ENCODE data around the gene ZNF81. TPM values are rescaled to one million over a fixed set of nuclear protein-coding genes. Genes with fewer than 3 reads are reported as not detected.
A peak's percentile ranks its signal among the peaks of the same experiment; 100 is the strongest.

The ZNF81 gene
- total RNA-seq, 1 donor from 2014 or later: 2.8 TPM

DNA sequence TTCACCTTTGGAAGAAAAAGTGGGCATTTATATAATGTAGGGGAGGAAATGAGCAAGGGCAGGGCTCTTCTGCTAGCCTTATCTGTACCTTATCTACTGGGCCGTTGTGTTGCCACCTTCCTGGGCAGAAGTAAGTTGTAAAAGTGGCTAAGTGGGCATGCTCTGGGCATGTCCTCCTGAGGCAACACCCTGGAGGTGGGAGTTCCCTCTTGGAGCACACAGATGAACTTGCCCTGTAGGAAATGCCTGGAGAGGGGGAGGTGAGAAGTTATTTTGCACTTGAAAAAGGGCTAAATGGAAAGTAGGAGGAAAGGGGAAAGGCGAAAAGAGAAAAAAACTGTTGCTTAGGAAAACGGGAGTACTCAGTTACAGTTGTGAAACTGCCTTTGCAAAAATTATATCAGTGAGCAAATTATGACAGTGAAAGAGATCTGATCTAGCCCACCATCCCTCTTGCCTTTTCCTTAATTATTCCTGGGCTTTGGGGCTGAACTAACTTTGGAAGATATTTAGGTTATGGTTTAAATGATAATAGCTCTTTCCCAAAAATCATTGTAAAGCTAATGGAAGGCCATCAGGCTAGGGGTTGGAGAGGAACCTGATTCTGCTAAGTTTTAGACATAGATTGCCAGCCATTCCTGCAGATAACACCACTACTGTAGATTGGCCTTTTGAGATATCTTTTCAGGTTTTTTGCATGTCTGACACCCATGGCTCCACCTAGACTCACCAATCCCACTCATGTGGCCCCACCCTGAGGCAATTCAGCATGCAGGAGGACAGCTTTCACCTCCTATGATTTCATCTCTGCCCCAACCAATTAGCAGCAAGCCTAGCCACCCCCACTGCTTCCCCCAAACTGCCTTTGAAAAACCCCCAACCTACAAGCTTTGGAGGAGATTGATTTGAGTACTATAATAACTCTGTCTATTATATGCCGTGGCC, 20.5 kb upstream of the ZNF81 start:
- DNase-seq (ENCODE audit: low spot score in 2 of 2): no peak
- Histone ChIP-seq H3K9me3 (no peaks in the 10 kb centered on the region), H3K4me3 (no peak overlapping the region), H3K36me3 (no peaks in the 10 kb centered on the region), H3K4me1 (no peaks in the 10 kb centered on the region), H3K27me3 (no peaks in the 10 kb centered on the region), H3K27ac (no peak overlapping the region)
- intact Hi-C loops (cut with DNase I): no loop called here
- TF ChIP-seq, protein P1, sequence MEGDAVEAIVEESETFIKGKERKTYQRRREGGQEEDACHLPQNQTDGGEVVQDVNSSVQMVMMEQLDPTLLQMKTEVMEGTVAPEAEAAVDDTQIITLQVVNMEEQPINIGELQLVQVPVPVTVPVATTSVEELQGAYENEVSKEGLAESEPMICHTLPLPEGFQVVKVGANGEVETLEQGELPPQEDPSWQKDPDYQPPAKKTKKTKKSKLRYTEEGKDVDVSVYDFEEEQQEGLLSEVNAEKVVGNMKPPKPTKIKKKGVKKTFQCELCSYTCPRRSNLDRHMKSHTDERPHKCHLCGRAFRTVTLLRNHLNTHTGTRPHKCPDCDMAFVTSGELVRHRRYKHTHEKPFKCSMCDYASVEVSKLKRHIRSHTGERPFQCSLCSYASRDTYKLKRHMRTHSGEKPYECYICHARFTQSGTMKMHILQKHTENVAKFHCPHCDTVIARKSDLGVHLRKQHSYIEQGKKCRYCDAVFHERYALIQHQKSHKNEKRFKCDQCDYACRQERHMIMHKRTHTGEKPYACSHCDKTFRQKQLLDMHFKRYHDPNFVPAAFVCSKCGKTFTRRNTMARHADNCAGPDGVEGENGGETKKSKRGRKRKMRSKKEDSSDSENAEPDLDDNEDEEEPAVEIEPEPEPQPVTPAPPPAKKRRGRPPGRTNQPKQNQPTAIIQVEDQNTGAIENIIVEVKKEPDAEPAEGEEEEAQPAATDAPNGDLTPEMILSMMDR (IDR thresholded peaks at IDR 0.05): no peak

DNA sequence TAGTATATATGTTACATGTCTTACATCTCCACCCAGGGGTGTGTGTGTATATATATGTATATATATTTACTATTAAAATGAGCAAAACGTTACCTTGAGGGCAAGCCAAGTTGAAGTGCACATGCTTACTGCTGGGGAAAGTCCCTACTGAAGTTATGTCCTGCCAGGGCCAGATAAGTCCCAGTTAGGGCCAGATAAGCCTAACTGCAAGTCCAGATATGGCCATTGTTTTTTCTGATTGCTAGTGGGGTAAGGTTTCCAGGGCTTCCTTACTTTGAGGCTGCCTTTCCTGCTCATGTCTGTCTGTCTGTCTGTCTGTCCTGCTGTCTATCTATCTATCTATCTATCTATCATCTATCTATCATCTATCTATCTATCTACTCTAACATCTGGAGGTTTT, 19.3 kb upstream of the ZNF81 start:
- TF ChIP-seq, protein P1 (IDR thresholded peaks at IDR 0.05): no peak
- H3K4me1 ChIP-seq: no peaks in the 10 kb centered on the region
- no peaks in the 10 kb centered on the region for H3K9me3 ChIP-seq
- H3K27ac ChIP-seq: no peak overlapping the region
- no peak for DNase-seq (ENCODE audit: low spot score in 2 of 2)
- no peaks in the 10 kb centered on the region for H3K36me3 ChIP-seq
- H3K4me3 ChIP-seq: no peak overlapping the region
- no peaks in the 10 kb centered on the region for H3K27me3 ChIP-seq
- intact Hi-C loops (cut with DNase I): no loop called here

DNA sequence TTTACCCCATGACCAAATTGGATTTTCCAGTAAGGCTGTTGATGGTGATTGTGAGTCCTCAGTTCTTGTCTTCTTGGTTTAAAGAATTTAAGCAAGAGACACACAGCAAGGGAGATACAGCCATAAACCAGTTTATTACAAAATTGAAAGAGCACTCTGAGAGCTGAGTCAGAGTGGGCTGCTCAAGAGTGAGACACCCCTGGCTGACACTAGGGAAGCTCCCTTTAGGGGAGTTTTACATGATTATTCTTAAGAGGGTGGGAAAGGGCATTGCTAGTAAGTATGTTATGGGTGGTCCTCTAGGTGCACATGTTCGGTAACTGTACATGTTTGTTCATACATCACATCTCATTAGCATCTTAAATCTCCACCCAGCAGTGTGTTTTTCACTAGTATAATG, 18.8 kb upstream of the ZNF81 start:
- H3K27ac ChIP-seq: no peak overlapping the region
- H3K4me1 ChIP-seq: no peaks in the 10 kb centered on the region
- no peaks in the 10 kb centered on the region for H3K36me3 ChIP-seq
- H3K27me3 ChIP-seq: no peaks in the 10 kb centered on the region
- intact Hi-C loops (cut with DNase I): no loop called here
- no peak for DNase-seq (ENCODE audit: low spot score in 2 of 2)
- no peak overlapping the region for H3K4me3 ChIP-seq
- H3K9me3 ChIP-seq: no peaks in the 10 kb centered on the region
- TF ChIP-seq, protein P1 (IDR thresholded peaks at IDR 0.05): no peak

DNA sequence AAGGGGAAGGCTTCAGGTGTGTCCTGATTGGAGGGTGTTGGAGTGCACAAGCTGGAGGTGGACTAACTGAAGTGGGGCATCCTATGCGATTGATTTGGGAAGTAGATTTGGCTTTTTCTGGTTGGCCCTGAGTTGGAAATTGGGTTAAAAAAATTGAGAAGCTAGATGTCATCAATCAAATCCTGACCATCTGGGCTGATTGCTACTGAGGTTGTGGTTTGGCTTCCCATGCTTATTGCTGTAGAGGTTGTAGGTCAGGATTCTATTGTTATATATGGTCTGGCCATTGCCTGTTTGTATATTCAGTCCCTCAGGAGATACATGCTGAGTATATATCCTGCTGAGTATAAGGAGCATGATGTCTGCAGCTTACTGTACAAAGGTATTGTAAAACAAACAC, 7.7 kb upstream of the ZNF81 start:
- intact Hi-C loops (cut with DNase I): no loop called here
- TF ChIP-seq, protein P1 (IDR thresholded peaks at IDR 0.05): no peak
- Histone ChIP-seq H3K36me3 (no peaks in the 10 kb centered on the region), H3K9me3 (no peaks in the 10 kb centered on the region), H3K4me3 (no peak overlapping the region), H3K27ac (no peak overlapping the region), H3K27me3 (no peaks in the 10 kb centered on the region), H3K4me1 (no peaks in the 10 kb centered on the region)
- DNase-seq (ENCODE audit: low spot score in 2 of 2): no peak

DNA sequence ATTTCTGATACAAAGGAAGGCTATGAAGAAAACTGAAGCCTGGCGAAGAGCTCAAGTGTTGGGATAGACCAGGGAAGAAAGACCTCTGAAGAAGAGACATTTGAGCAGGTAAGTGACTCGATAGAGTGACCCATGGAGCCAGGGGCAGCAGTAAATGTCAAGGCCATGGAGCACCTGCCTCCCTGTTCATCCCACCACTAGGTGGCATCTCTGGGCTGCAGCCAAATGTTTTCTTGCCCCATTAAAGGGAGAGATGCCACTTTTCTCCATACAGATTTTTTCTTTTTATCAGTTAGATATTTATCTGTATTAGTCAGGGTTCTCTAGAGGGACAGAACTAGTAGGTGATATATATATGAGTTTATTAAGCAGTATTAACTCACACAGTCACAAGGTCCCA, 4.9 kb upstream of the ZNF81 start:
- Histone ChIP-seq H3K27ac (no peak overlapping the region), H3K4me1 (no peaks in the 10 kb centered on the region), H3K27me3 (no peaks in the 10 kb centered on the region), H3K36me3 (no peaks in the 10 kb centered on the region), H3K4me3 (no peak overlapping the region), H3K9me3 (no peaks in the 10 kb centered on the region)
- intact Hi-C loops (cut with DNase I): loop anchor here (10.0 kb wide), 2 partner anchors 177 to 267 kb away; partner anchors contain the start of genes ARAF, ELK1 and UXT
- TF ChIP-seq, protein P1 (IDR thresholded peaks at IDR 0.05): peak in 2 of 3 experiments; percentile 23 to 43
- no peak for DNase-seq (ENCODE audit: low spot score in 2 of 2)
